Fibroblast of skin of right biceps (primary cell): ENCODE data around the gene EEF1A2.

Experiments used
- DNase-seq: peaks from one replicate; pipeline ENCODE4 v3.0.0-alpha.2; 2013

Gene EEF1A2

DNA sequence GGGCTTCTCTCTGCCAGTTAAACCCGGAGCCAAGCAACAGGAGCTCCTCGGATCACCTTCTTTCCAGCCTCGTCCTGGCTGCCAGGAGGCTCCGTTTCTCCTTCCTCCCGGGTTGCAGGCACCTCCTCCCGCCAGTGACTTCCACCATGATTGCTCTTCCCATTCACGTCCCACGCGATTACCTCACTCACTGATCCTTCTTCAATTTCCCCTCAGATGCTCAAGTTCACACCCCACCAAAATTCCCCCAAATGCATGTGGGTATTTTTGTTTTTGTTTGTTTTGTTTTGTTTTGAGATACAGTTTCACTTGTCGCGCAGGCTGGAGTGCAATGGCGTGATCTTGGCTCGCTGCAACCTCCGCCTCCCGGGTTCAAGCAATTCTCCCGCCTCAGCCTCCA, 51.6 kb downstream of the EEF1A2 start:
- DNase-seq = no peak

DNA sequence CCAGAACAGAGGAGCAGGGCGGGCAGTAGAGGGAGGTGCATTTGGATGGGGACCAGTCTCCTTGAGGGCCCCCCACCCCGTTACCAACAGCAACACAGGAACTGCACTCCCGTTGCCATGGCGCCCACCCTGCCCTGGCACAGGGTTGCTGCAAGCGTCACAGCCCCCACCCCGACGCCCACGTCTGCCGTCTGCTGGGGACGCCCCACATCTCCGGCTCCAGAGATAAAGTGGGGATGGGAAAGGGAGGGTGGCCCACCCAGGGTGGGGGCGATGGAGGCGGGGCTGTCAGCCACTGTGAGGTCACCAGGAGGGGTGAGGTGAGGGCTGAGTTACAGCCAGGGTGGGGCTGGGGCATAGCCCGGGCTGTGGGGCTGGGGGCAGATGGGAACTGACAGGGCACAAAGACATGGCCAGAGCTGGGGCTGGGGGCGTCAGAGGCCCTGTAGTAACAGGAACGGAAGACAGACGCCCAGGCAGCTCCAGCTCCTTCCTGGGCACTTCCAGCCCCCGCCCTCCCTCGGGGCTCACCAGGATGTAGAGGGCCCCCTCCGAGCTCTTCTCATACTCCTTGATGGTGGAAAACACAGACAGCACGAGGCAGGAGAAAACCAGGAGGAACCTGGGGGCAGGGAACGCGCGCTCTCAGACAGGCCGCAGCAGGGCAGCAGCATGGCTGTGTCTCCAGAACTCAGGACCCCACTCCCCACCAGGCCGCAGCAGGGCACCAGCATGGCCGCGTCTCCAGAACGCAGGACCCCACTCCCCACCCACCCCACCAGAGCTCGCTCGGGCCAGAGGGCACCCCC, 52.5 kb downstream of the EEF1A2 start:
- DNase-seq = no peak

DNA sequence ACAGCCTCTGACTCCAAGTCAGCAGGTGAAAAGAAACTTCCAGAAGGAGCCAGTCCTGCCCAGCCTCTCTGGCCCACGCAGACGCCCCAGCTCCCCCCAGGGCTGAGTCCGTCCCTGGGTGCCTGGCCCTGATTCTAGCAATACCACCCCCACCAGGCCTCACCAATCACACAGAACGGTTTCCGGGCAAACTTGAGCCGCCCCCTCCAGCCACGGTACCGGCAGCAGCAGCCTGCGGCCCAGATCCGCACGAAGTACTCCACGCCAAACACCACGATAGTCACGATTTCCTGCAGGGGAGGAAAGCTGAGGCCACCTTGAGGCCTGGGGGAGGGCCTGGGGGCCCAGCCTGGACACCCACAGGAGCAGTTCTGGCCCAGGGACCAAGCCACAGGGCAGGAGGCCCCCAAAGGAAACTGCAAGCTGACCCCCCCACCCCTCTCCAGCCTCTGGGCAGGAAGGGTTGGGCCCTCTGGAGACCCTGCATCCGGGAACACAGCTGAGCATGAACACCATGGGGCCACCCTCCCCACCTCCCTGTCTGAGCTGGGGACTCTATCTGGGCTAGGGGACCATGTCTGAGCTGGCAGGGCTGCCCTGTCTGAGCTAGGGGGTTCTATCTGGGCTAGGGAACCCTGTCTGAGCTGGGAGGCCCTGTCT, 53.7 kb downstream of the EEF1A2 start:
- DNase-seq = no peak

DNA sequence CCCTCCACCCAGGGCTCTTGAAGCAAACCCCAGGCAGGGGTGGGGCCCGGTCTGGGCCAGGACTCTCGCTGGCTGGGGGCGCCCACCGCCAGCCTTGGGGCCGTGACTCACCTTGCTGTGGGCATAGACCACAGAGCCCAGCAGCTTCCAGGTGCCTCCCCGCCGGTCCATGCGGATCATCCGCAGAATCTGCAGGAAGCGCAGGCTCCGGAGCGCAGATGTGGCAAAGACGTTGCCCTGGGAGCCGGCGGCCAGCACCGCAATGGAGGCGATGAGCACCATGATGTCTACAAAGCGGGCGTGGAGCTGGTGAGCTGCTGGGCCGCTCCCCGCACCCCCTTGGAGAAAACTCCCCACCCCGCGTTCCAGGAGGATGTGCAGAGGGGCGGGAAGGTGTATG, 54.3 kb downstream of the EEF1A2 start:
- no peak for DNase-seq

DNA sequence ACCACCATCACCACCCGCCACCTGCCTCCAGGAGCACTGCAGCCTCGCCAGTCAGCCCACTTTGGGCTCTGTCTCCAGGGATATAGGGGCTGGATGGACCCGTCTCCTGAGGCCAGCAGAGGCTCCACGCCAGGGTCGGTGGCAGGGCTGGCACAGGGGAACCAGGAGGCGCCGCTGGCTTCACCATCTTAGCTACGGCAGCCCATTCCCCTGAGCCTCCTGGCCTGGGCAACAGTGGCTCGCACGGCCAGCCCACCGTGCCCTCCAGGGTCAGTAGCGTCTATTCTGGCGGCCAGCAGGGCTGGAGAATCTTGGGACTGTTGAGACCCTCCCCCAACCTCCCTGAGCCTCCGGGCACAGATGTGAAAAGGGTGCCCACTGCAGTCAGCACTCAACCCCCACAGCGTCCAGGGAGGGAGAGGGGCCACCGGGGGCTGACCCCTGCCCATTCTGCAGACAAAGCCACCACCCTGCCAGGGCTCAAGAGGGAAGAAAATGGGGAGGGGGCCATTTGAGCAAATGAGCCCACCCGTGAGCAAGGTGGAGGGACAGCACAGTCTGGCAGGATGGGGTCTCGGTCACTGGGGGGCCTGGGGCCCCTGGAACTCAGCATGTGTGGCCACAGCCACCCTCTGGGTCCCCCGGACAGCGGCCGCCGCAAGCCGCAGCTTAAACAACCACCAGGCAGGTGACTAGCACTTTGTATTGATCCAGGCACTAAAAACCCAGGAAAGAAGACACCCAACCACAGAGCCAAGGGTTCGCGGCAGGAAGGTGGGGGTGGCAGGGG, 55.1 kb downstream of the EEF1A2 start:
- no peak for DNase-seq

DNA sequence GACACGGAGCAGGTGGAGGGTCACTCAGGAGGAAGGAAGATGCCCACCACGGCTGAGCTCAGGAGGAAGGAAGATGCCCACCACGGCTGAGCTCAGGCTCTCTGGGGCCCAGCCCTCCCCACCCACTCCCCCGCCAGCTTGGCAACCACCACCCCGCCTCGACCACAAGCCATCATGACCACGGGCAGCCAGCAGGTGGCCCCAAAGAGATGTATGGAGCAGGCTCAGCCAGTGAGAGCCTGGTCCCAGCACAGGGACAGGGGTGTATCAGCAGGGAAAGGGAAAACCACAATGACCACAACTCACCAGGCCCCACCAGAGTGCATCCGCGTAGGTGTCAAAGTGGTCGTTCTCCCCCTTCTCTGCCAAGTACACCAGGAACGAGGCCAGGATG, 56.8 kb downstream of the EEF1A2 start:
- DNase-seq = no peak

DNA sequence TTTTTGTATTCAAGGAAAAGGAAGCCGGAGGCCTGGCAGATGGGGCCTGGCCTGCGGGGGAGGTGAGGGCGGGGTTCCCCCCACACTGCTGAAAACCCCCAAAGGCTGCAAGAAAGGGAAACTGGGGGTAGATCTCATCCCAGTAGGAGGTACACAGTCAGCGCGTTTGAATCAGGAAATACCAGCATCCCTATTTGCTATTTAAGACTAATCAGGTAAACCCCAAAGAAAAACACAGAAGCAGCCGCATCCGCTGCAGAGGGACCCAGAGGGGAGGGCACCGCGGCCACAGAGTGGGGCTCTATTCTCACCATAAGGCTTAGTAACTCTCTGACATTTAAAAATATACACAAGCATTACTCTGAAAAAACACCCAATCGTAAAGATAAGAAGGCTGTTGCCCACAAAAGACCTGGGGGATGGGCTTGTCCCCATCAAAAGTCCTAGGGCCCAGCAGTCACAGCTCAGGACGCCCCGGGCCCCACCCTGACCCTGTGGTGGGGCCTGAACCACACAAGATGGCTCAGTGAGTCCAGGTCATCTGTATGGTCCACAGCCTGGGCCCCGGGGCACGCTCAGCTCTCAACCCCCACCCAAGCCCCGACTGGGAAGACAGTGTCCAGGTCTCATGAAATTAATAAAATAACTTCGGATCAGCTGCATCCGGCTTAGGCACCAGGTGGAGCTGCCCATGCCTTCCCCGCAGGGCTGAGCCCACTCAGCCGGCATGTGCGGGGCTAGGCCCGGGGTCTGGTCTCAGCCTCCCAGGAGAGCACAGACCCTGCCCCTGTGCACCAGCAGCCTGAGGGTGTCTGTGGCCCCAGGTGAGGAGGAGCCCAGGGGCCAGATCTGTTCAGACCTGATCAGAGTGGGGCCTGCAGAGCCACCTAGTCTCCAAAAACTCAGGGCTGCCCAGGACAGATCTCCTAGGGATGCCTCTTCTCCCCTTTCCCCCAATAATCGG, 57.5 kb downstream of the EEF1A2 start:
- no peak for DNase-seq

DNA sequence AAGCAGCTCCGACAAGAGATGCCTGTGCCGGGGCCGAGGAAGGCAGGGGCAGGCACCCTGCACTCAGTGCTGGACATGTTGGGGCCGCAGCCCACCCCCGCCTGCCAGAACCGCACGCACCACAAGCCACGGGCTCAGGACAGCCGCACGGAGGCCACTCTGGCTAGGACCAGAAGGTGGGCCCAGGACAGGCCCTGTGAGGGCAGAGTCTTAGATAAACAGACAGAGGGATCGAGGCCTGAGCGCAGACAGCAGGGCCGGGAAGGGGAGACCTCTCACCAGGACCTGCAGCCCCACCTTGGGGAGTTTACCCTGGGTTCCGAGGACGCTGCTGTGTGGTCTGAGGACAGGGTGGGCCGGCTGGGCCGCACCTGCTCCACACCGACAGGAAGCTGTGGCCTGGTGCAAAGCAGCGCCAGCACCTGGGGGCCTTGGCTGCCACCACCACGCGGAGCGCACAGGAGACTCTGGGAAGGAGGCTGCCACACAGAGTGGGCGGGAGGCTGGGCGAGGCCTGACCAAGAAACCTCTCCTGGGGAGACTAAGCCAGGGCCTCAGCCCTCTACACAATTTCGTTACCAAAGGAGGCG, 58.4 kb downstream of the EEF1A2 start:
- DNase-seq = no peak

DNA sequence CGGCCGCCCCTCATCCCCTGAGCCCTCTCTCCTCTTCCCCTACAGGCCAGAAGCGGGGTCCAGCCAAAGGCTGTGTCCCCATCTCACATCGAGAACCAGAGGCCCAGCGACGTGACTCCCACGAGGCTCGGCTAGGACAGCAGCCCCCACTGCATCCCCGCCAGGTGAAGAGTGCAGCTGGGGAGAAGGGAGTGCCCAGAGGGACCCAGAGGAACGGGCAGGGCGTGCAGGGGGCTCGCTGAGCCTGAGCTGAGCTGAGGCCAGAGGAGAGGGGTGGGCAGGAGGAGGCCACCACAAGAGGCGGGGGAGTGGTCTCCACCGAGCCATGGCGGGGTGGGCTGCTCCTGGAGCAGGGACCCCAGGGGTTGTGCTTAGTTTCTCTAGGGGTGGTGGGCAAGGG, 59.0 kb downstream of the EEF1A2 start:
- DNase-seq = no peak

DNA sequence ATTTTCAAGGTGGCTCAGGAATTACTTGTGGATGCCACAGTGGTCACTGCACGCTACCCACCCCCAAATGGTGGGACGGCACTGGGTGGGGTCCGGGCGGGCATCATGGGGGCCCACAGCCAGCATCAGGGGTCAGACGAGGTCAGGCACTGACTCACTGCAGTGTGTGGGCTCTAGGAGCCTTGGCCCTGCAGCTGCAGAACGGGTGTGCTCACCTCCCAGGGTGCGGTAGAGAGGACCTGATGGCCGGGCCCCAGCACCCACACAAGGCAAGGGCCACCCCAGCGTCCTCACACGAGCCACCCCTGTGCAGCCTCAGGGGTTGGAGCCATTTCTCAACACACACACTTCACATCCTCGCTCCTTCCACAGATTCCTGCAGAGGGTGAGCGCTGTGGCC, 60.8 kb downstream of the EEF1A2 start:
- no peak for DNase-seq
